Thyroid gland (tissue), 4 donors: ENCODE results near the gene KIF16B. TPM values are rescaled to one million over a fixed set of nuclear protein-coding genes. Genes with fewer than 3 reads are reported as not detected.
"Not testable (repeated sequence)": the region's sequence is repeated elsewhere in the genome, so short reads cannot be mapped to it uniquely, and the experiment has no call there.

Experiments
- DNase-seq, 2 donors: peaks; one replicate each; pipeline ENCODE4 v3.0.0-alpha.2; 2019
- H3K27ac ChIP-seq, 3 donors: fragments of 200-600 bp; sonication (generic); 1 replicate in 2 of 3; 2 replicates in 1 of 3; pipeline ENCODE4 v1.5.1; 2016 to 2019; ENCODE audit warnings: mild to moderate bottlenecking in 1 of 3, moderate library complexity in 1 of 3
- H3K27me3 ChIP-seq: fragments of 200-600 bp; sonication (generic); one replicate; pipeline ENCODE4 v1.5.1; 2019
- H3K36me3 ChIP-seq, 2 donors: fragments of 200-600 bp; sonication (generic); one replicate each; pipeline ENCODE4 v1.5.1; 2016 to 2019
- H3K4me1 ChIP-seq, 2 donors: fragments of 200-600 bp; sonication (generic); one replicate each; pipeline ENCODE4 v1.5.1; 2017 to 2019
- H3K4me3 ChIP-seq, 3 donors: fragments of 200-600 bp; sonication (generic); replicated peaks in 1 of 3; 1 replicate in 2 of 3; 2 replicates in 1 of 3; pipeline ENCODE4 v1.5.1; 2016; ENCODE audit warnings: mild to moderate bottlenecking in 1 of 3
- H3K9me3 ChIP-seq: fragments of 200-600 bp; sonication (generic); one replicate; pipeline ENCODE4 v1.5.1; 2017
- CTCF ChIP-seq, 6 experiments: fragments of 200-600 bp in 3 of 6; fragments of 450-650 bp in 3 of 6; sonication (generic) in 3 of 6; IDR thresholded peaks; one replicate each; pipeline ENCODE4 v1.5.1; 2016 to 2019; ENCODE audit warnings: antibody characterized with exemption in 6 of 6, mild to moderate bottlenecking in 2 of 6, inconsistent platforms in 1 of 6, moderate library complexity in 1 of 6
- POLR2A ChIP-seq, 2 donors: fragments of 450-650 bp; IDR thresholded peaks; one replicate each; pipeline ENCODE4 v1.6.1; 2017; ENCODE audit warnings: antibody characterized with exemption in 2 of 2, mild to moderate bottlenecking in 2 of 2, moderate library complexity in 1 of 2
- WGBS, 2 donors: methylation state at CpG; one replicate each; pipeline ENCODE4 v1.1.5; 2017; 5-methylcytosine and 5-hydroxymethylcytosine counted together
- intact Hi-C: fragments of 100-400 bp; cut with DNase I; formaldehyde crosslinking; loops from one replicate; pipeline ENCODE4 v1.15.1; 2023
- total RNA-seq, 4 donors: library from RNA; depleted of rRNA; stranded (reverse); fragments of >200 nt; gene quantifications; one replicate each; pipeline ENCODE4 v1.2.3, GENCODE V29; 2016

The KIF16B gene
- total RNA-seq, 4 donors from 2014 or later = 18.5 to 32.8 (median 28.6) TPM

DNA sequence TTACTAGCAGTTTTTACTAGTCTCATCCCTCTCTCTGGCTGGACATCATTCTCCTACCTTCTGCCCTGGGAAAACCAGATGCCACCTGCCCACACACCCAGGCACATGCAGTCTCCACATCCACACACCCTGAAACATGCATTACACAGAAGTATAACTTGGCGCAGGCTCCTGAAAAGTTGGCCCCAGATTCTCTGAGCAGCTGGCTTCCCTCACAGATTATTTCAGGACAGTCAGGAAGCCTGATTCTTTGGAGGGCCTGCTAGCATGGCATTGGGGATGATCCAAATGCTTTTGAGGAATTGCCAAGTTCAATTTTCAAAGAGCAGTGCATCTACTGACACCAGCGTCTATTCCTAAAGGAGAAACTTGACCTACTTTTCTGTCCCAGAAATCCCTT, 27.8 kb upstream of the KIF16B start:
- no peak for DNase-seq
- 58 to 77% methylated on average over 2 of the region's 2 CpGs for WGBS, 2 donors
- no peak overlapping the region for H3K27ac ChIP-seq
- no peaks in the 10 kb centered on the region for H3K27me3 ChIP-seq
- no peaks in the 10 kb centered on the region for H3K36me3 ChIP-seq
- no peak overlapping the region for H3K4me3 ChIP-seq
- H3K4me1 ChIP-seq = no peaks in the 10 kb centered on the region
- intact Hi-C loops = no loop called here
- no peaks in the 10 kb centered on the region for H3K9me3 ChIP-seq
- no peak for TF ChIP-seq CTCF (IDR thresholded peaks at IDR 0.05)

GRCh38 chr20:16599257-16599656, 26.0 kb upstream of the KIF16B start:
- Histone ChIP-seq H3K4me1 (no peaks in the 10 kb centered on the region), H3K27me3 (no peaks in the 10 kb centered on the region), H3K9me3 (no peaks in the 10 kb centered on the region), H3K4me3 (no peak overlapping the region), H3K27ac (no peak overlapping the region), H3K36me3 (no peaks in the 10 kb centered on the region)
- WGBS, 2 donors = 68 to 69% methylated on average over 3 of the region's 3 CpGs
- intact Hi-C loops = no loop called here
- no peak for DNase-seq
- TF ChIP-seq POLR2A (IDR thresholded peaks at IDR 0.05) (no peak), CTCF (IDR thresholded peaks at IDR 0.05) (no peak)

- Histone ChIP-seq H3K9me3 (no peaks in the 10 kb centered on the region), H3K4me1 (no peaks in the 10 kb centered on the region), H3K27me3 (no peaks in the 10 kb centered on the region), H3K27ac (no peak overlapping the region), H3K4me3 (no peak overlapping the region), H3K36me3 (no peaks in the 10 kb centered on the region)
- 88 to 93% methylated on average over 5 of the region's 5 CpGs for WGBS, 2 donors
- TF ChIP-seq POLR2A (IDR thresholded peaks at IDR 0.05) = no peak
- TF ChIP-seq CTCF (IDR thresholded peaks at IDR 0.05) = no peak
- intact Hi-C loops = no loop called here
- no peak for DNase-seq
Observed at GRCh38 chr20:16596991-16597390, 23.7 kb upstream of the KIF16B start.

- H3K4me1 ChIP-seq, H3K27me3 ChIP-seq, H3K36me3 ChIP-seq, H3K9me3 ChIP-seq, DNase-seq, H3K27ac ChIP-seq, H3K4me3 ChIP-seq, intact Hi-C loops: not testable (repeated sequence)
- WGBS, 2 donors = 96% methylated on average over 3 of the region's 3 CpGs
Observed at GRCh38 chr20:16596404-16596803, 23.2 kb upstream of the KIF16B start.

DNA sequence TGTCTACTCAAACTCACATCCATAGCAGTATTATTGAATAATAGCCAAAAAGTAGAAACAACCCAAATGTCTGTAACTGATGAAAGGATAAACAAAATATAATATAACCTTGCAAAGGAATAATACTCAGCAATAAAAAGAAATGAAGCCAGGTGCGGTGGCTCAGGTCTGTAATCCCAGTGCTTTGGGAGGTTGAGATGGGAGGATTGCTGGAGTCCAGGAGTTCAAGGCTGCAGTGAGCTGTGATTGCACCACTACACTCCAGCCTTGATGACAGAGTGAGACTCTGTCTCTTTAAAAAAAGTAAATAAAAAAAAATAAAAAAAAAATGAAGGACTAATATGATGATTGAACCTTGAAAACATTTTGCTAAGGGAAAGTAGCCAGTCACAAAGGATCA, 22.1 kb upstream of the KIF16B start:
- Histone ChIP-seq H3K4me1 (no peaks in the 10 kb centered on the region), H3K9me3 (no peaks in the 10 kb centered on the region), H3K36me3 (no peaks in the 10 kb centered on the region), H3K27me3 (no peaks in the 10 kb centered on the region), H3K27ac (no peak overlapping the region), H3K4me3 (no peak overlapping the region)
- TF ChIP-seq CTCF (IDR thresholded peaks at IDR 0.05) (no peak), POLR2A (IDR thresholded peaks at IDR 0.05) (no peak)
- WGBS, 2 donors = 95 to 98% methylated on average over 1 of the region's 1 CpG
- DNase-seq = no peak
- intact Hi-C loops = no loop called here

DNA sequence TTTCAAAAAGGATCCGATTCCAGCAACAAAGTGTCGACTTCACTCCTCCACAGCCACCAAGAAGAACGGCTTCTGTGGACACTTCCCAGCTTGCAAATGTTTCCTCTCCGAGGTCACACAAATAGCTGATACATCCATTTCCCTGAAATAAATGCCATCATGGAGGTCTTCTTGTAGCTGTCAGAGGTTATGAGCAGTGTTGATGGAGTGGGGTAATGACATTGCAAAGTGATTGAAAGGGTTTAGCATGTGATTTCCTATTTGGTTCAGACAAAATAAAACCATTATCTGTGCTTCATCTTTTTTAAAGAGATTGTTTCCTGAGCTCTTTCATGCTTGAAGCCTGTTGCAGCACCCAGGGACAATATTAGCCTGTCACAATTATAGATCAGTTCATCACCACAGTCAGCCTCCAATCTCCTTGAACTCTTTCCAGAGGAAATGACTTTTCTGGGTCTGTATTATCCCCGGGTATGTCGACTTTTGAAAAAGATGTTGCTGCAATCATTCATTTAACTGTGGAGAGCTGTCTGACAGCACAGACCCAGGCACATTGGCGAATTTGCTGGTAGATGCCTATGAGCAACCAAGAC, 16.9 kb upstream of the KIF16B start:
- intact Hi-C loops = no loop called here
- TF ChIP-seq CTCF (IDR thresholded peaks at IDR 0.05) (no peak), POLR2A (IDR thresholded peaks at IDR 0.05) (no peak)
- H3K9me3 ChIP-seq = no peaks in the 10 kb centered on the region

More for the DNA sequence above, 16.9 kb upstream of the KIF16B start:
- Histone ChIP-seq H3K36me3 (no peaks in the 10 kb centered on the region), H3K4me3 (no peak overlapping the region), H3K4me1 (no peaks in the 10 kb centered on the region), H3K27ac (no peak overlapping the region), H3K27me3 (no peaks in the 10 kb centered on the region)
- 69 to 74% methylated on average over 7 of the region's 7 CpGs for WGBS, 2 donors
- no peak for DNase-seq
